Measurements from ENCODE around the gene ZC3H6. TPM values are rescaled to one million over a fixed set of nuclear protein-coding genes. Genes with fewer than 3 reads are reported as not detected.
"Not testable (repeated sequence)": the region's sequence is repeated elsewhere in the genome, so short reads cannot be mapped to it uniquely, and the experiment has no call there.

The ZC3H6 gene
- total RNA-seq, 3 donors from 2014 or later = 8.8 to 20.3 (median 10.9) TPM

GRCh38 chr2:112276954-112277353, 1.6 kb downstream of the ZC3H6 start:
- no peak for TF ChIP-seq CTCF (IDR thresholded peaks at IDR 0.05)

DNA sequence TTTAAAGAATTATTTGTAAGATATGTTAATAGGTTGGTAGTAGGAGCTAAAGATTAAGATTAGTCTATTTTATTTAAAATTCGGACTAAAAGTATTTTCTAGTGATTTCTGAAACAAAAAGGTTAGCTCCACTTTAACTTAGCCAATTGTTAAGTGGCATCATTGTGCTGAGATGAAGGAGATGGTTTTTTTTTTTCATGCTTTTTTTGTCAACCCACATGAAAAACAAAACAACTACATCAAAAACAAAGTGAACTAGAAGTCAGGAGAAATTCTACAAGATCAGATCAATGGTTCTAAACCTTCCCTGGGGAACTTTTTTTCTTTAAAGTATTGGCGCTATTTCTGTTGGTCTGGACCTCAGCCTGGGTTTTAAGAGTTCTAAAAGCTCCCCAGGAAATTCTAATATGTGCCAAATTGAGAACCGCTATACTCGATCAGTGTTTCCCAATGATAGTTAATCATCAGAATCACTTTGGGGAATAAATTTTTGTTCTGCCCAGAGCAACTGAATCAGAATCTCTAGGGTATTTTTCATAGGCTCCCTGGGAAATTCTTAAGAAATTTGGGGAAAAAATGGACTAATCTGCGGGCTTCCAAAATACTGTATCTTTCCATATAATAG, 2.3 kb downstream of the ZC3H6 start:
- intact Hi-C loops (cut with DNase I, micrococcal nuclease) = no loop called here
- no peak for TF ChIP-seq CTCF (IDR thresholded peaks at IDR 0.05)
- Histone ChIP-seq H3K4me3 (no peak overlapping the region), H3K36me3 (ENCODE audit: low read depth) (no peaks in the 10 kb centered on the region), H3K9me3 (no peaks in the 10 kb centered on the region), H3K4me1 (ENCODE audit: low read depth) (peaks cover 4% of the 10 kb centered on the region)
- ATAC-seq = no peak
- DNase-seq = no peak

More at GRCh38 chr2:112276954-112277353, 1.6 kb downstream of the ZC3H6 start:
- intact Hi-C loops (cut with DNase I, micrococcal nuclease) = no loop called here
- H3K4me3 ChIP-seq = no peak overlapping the region
- DNase-seq = no peak
- no peaks in the 10 kb centered on the region for H3K9me3 ChIP-seq
- peaks cover 4% of the 10 kb centered on the region for H3K4me1 ChIP-seq (ENCODE audit: low read depth)
- no peaks in the 10 kb centered on the region for H3K36me3 ChIP-seq (ENCODE audit: low read depth)
- no peak for ATAC-seq

DNA sequence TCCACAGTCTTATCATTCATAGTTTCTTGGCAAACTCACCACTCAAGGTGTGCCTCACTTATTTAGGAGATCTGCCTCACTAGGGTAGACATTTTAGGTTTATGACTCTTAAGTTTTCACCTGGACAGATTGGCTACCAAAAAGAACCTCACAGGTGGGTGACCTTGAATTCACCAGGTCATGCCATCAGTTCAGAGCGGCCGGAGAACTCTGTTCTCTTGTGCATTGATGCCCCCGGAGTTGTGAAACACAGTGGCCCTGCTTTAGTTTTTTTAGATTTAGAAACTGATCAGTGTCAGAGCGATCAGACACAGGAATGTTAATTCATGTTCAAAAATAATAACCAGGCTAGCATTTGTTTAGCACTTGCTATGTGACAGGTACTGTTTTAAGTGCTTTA, 6.7 kb downstream of the ZC3H6 start:
- intact Hi-C loops (cut with DNase I, micrococcal nuclease); H3K4me3 ChIP-seq: not testable (repeated sequence)

GRCh38 chr2:112283535-112283934, 8.1 kb downstream of the ZC3H6 start:
- ATAC-seq; intact Hi-C loops (cut with DNase I, micrococcal nuclease): not testable (repeated sequence)

More for the DNA sequence above, 6.7 kb downstream of the ZC3H6 start:
- DNase-seq; H3K4me1 ChIP-seq (ENCODE audit: low read depth); H3K9me3 ChIP-seq; H3K36me3 ChIP-seq (ENCODE audit: low read depth); ATAC-seq: not testable (repeated sequence)

DNA sequence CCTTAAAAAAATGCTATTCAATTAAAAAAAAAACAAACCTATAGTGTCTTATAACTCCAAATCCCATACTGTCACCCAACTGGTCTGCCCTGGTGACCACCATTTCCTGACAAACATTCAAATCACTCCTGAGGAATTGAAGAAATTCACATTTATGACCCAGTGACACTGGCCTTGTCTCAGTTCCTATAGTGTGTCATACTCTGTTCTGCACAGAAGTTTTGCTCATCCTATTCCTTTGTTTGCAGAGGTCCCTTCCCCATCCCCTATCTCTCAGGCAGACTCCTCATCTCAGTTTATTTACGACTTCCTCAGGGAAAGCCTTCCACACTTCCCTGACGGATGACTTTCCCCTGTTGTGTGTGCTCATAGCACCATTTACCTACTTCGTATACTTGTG, 14.7 kb downstream of the ZC3H6 start:
- Histone ChIP-seq H3K4me1 (ENCODE audit: low read depth) (no peaks in the 10 kb centered on the region), H3K36me3 (ENCODE audit: low read depth) (no peaks in the 10 kb centered on the region), H3K9me3 (no peaks in the 10 kb centered on the region), H3K4me3 (no peak overlapping the region)
- intact Hi-C loops (cut with DNase I, micrococcal nuclease) = no loop called here
- no peak for TF ChIP-seq CTCF (IDR thresholded peaks at IDR 0.05)
- no peak for DNase-seq
- ATAC-seq = no peak

More at GRCh38 chr2:112283535-112283934, 8.1 kb downstream of the ZC3H6 start:
- not testable (repeated sequence) for H3K9me3 ChIP-seq; H3K36me3 ChIP-seq (ENCODE audit: low read depth); DNase-seq; H3K4me3 ChIP-seq; H3K4me1 ChIP-seq (ENCODE audit: low read depth)

- Histone ChIP-seq H3K4me3 (no peak overlapping the region), H3K9me3 (no peaks in the 10 kb centered on the region), H3K36me3 (ENCODE audit: low read depth) (no peaks in the 10 kb centered on the region), H3K4me1 (ENCODE audit: low read depth) (no peaks in the 10 kb centered on the region)
- intact Hi-C loops (cut with DNase I, micrococcal nuclease) = no loop called here
- ATAC-seq = no peak
- DNase-seq = no peak
- TF ChIP-seq CTCF (IDR thresholded peaks at IDR 0.05) = no peak
Measured at GRCh38 chr2:112290648-112291047, 15.3 kb downstream of the ZC3H6 start.

Data from mucosa of descending colon (tissue), 3 donors.